ENCODE results near the gene DNAH10. TPM values are rescaled to one million over a fixed set of nuclear protein-coding genes. Genes with fewer than 3 reads are reported as not detected.

DNAH10 gene
- total RNA-seq, 1 donor from 2014 or later = 0.66 TPM

GRCh38 chr12:123919980-123920360 lies 157.9 kb downstream of the DNAH10 start:
- no peak for TF ChIP-seq CTCF (IDR thresholded peaks at IDR 0.05; ENCODE audit: partially characterized antibody, unreplicated experiment)
- Mint-ChIP-seq H3K36me3 (ENCODE audit: unreplicated experiment) (peaks cover 8% of the 10 kb centered on the region), H3K4me3 (ENCODE audit: unreplicated experiment) (no peak overlapping the region), H3K27me3 (ENCODE audit: unreplicated experiment) (peaks cover 3% of the 10 kb centered on the region), H3K9me3 (ENCODE audit: unreplicated experiment) (peaks cover 1% of the 10 kb centered on the region), H3K4me1 (ENCODE audit: low read depth, unreplicated experiment) (no peaks in the 10 kb centered on the region), H3K27ac (ENCODE audit: unreplicated experiment) (no peak overlapping the region)
- no peak for DNase-seq

GRCh38 chr12:123923038-123923437 lies 160.9 kb downstream of the DNAH10 start:
- Mint-ChIP-seq H3K4me1 (ENCODE audit: low read depth, unreplicated experiment) (no peaks in the 10 kb centered on the region), H3K9me3 (ENCODE audit: unreplicated experiment) (peaks cover 3% of the 10 kb centered on the region), H3K36me3 (ENCODE audit: unreplicated experiment) (no peaks in the 10 kb centered on the region), H3K27ac (ENCODE audit: unreplicated experiment) (no peak overlapping the region), H3K27me3 (ENCODE audit: unreplicated experiment) (no peaks in the 10 kb centered on the region), H3K4me3 (ENCODE audit: unreplicated experiment) (no peak overlapping the region)
- TF ChIP-seq CTCF (IDR thresholded peaks at IDR 0.05; ENCODE audit: partially characterized antibody, unreplicated experiment) = no peak
- DNase-seq = no peak

- no peaks in the 10 kb centered on the region for H3K36me3 Mint-ChIP-seq (ENCODE audit: unreplicated experiment)
- no peak for TF ChIP-seq CTCF (IDR thresholded peaks at IDR 0.05; ENCODE audit: partially characterized antibody, unreplicated experiment)
- no peak overlapping the region for H3K4me3 Mint-ChIP-seq (ENCODE audit: unreplicated experiment)
- no peak for DNase-seq
- H3K27ac Mint-ChIP-seq (ENCODE audit: unreplicated experiment) = no peak overlapping the region
- no peaks in the 10 kb centered on the region for H3K4me1 Mint-ChIP-seq (ENCODE audit: low read depth, unreplicated experiment)
- no peaks in the 10 kb centered on the region for H3K27me3 Mint-ChIP-seq (ENCODE audit: unreplicated experiment)
- peaks cover 3% of the 10 kb centered on the region for H3K9me3 Mint-ChIP-seq (ENCODE audit: unreplicated experiment)
Measured at GRCh38 chr12:123923927-123924326, 161.8 kb downstream of the DNAH10 start.

GRCh38 chr12:123924539-123924938 lies 162.4 kb downstream of the DNAH10 start:
- DNase-seq = no peak
- Mint-ChIP-seq H3K4me1 (ENCODE audit: low read depth, unreplicated experiment) (peaks cover 1% of the 10 kb centered on the region), H3K27me3 (ENCODE audit: unreplicated experiment) (no peaks in the 10 kb centered on the region), H3K36me3 (ENCODE audit: unreplicated experiment) (peaks cover 4% of the 10 kb centered on the region), H3K9me3 (ENCODE audit: unreplicated experiment) (peaks cover 4% of the 10 kb centered on the region), H3K27ac (ENCODE audit: unreplicated experiment) (no peak overlapping the region), H3K4me3 (ENCODE audit: unreplicated experiment) (no peak overlapping the region)
- TF ChIP-seq CTCF (IDR thresholded peaks at IDR 0.05; ENCODE audit: partially characterized antibody, unreplicated experiment) = no peak

- Mint-ChIP-seq H3K4me3 (ENCODE audit: unreplicated experiment) (no peak overlapping the region), H3K27me3 (ENCODE audit: unreplicated experiment) (peaks cover 3% of the 10 kb centered on the region), H3K27ac (ENCODE audit: unreplicated experiment) (no peak overlapping the region), H3K9me3 (ENCODE audit: unreplicated experiment) (peaks cover 4% of the 10 kb centered on the region), H3K36me3 (ENCODE audit: unreplicated experiment) (peaks cover 22% of the 10 kb centered on the region), H3K4me1 (ENCODE audit: low read depth, unreplicated experiment) (peaks cover 1% of the 10 kb centered on the region)
- TF ChIP-seq CTCF (IDR thresholded peaks at IDR 0.05; ENCODE audit: partially characterized antibody, unreplicated experiment) = no peak
- no peak for DNase-seq
Measured at GRCh38 chr12:123928274-123928865, 166.3 kb downstream of the DNAH10 start.
